Activated naive CD4-positive, alpha-beta T cell (primary cell): Measurements from ENCODE around the gene IL32.
A peak's percentile ranks its signal among the peaks of the same experiment; 100 is the strongest.

Source experiments
- DNase-seq, 4 experiments: peaks; one replicate each; lab custom pipeline; 2025; lab: John Stamatoyannopoulos, UW

The IL32 gene

DNA sequence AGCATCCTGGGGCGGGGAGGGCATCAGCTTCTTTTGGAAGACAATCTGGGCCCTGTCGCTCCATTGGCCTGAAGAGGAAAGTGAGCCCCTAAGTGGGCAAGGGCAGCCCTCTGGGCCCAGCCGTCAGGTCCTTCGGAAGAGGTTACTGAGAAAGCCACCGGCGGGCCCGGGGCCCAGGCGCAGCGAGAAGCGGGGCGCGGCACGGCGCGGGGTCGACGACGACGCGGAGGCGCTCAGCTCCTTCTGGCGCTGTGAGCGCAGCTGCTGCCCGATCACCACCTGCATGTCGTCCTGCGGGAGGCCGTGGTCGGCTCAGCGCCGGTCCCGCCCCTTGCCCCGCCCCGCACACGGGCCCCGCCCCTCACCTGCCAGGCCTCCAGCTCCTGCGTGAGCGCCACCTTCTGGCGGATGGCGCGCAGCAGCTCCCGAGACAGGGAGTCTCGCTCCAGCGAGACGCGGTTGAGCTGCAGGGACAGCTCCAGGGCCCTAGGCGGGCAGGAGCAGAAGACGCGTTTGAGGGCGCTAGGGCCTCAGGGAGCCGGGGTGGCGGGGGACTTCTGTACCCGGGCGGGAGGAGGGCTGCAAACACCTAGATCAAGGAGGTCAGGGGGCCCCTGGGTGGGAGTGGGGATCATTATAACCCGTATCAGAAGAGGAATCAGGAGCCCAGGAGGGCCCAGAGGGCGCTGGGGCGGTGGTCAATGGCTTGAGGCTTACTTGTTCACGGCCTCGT lies 37.3 kb upstream of the IL32 start:
- DNase-seq = peak; percentile 67 to 87 (median 79)

DNA sequence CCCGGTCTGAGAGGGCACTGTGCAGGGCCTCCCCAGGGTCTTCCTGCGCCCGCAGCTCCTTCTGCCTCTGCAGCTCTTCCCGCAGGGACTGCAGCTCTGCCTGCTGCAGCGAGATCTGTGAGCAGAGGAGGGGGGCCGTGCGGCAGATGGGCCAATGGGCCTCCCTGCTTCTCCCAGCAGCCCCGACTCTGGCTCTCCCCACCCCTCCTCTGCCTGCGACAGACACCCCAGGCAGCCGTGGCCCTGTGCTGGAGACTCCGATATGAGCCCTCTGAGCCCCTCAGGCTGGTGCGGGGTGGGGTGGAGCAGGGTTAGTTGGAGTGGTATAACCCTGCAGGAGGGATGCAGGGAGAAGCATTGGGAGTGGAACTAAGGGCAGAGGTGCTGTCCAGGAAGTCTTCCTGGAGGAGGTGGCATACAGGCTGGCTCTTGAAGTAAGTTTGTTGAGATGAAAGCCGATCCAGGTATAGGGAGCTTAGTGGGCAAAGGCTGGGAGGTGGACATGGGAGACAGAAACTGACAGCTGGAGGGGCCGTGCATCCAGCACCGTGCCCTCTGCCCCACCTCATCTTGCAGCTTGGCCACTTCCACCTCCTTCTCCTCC lies 36.6 kb upstream of the IL32 start:
- no peak for DNase-seq

DNA sequence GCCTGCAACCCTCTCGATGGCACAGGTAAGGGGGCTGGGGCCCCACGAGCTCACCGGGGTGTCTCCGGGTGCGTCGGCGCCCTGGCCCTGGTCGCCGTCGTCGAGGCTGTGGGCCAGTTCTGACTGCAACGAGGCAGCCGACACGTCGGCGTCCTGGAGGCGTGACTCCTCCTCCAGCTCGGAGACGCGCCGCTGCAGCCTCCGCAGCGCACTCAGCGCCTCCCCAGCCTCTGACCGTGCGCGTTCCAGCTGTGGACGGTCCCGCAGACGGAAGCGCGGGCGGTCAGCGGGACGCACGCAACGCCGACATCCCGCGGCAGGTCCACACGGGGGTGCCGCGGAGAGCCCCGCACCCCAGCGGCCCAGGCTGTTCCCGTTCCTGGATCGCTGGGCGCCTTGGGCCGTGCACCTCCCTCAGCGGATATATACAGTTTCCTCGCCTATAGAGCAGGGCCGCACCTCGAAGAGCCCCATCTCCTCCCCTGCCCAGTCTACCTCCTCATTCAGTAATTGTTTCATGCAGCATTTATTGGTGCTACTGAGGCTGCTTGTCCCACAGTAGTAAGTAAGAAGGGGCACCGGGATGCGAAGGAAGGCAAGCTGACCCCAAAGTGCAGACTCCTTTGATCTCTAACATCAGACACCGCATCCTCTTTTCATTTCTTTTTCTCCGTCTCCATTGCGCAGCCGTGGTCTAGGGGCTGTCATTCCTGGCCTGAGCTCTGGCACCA lies 35.8 kb upstream of the IL32 start:
- peak in 1 of 4 experiments; percentile 21 for DNase-seq

DNA sequence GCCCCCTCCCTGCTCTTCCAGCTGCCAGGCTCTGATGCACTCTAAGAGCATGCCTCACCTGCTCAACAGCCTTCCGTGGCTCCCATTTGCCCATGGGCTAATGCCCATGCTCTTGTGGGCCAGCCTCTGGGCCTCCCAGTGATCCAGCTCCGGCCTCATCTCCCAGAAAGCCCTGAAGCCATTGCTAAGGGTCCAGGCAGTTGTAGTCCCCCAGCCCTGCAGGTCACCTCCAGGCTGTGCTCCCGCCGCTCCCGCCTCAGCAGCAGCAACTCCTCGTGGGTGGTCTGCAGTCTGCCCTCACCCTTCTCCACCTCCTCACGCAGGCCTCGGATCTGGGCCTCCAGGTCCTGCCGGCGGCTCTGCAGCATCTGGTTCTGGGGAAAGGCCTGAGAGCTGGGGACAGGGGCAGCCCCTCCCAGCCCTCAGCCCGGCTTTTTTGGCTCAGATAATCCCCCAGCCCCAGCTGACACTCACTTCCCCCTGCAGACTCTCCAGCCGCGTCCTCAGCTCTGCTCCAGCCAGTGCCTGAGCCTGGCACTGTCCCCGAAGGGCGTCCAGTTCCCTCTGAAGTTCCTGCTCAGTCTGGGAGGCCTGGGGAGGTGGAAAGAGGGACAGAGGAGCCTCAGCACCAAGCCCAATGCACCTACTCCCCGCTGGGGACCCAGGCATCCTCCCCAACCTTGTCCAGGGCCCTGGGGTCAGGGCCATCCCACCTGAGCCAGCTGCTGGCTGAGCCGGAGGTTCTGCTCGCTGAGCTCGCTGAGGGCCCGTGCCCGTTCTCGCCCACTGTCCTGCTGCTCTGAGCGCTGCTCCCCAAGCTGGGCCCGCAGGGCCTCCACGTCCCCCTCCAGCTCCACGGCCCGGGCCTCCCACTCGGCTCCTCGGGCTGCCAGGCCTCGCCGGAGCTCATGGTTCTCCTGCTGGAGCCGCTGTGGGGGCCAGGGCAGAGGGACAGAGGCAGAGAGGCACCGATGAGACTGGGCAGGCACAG lies 34.9 kb upstream of the IL32 start:
- no peak for DNase-seq

DNA sequence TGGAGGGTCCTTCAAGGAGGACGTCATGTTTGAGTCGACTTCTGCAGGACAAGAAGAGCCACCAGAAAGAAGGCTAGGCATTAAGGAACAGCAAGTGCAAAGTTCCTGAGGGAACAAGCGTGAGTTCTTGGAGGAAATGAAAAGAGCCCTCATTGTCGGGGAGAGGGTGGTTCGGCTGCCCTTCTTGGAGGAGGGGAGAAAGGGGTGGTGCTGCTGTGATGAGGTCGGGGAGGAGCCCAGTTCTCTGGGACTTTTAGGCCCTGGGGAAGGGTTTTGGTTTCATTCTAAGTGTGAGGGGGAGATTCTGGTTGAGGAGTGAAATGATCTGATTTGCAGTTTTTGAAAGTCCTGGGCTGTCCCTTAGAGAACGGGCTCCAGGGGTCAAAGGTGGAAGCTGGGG lies 32.8 kb upstream of the IL32 start:
- no peak for DNase-seq

DNA sequence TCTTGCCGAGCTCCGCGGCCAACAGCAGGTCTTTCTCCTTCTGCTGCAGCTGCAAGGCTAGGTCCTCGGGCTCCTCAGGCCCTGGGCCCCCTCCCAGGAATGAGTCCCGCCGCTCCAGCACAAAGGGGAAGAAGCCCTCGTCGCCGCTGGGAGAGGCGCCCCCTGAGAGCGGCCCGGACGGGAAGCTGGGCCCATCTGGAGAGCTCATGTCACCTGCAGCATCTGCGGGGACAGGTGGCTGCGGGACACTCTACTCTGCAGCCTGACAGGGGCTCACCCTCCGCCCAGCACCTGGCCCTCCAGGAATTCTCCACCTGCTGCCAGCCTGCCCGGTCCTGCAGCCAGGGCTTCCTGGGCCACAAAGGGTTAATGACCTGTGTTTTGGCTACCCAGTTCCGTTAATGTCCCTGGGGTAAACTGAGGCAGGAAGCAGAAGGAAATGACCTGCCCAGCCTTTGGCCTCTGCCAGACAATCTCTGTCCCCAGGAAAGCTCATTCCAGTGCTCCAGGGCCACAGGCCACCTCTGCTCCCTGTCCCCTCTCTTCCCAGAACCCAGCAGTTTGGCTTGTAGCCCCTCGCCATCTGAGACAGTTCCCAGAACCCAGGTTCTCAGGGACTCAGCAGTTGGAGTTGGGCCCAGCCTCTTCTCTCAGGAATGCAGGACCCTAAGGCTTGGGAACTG lies 30.0 kb upstream of the IL32 start:
- no peak for DNase-seq

DNA sequence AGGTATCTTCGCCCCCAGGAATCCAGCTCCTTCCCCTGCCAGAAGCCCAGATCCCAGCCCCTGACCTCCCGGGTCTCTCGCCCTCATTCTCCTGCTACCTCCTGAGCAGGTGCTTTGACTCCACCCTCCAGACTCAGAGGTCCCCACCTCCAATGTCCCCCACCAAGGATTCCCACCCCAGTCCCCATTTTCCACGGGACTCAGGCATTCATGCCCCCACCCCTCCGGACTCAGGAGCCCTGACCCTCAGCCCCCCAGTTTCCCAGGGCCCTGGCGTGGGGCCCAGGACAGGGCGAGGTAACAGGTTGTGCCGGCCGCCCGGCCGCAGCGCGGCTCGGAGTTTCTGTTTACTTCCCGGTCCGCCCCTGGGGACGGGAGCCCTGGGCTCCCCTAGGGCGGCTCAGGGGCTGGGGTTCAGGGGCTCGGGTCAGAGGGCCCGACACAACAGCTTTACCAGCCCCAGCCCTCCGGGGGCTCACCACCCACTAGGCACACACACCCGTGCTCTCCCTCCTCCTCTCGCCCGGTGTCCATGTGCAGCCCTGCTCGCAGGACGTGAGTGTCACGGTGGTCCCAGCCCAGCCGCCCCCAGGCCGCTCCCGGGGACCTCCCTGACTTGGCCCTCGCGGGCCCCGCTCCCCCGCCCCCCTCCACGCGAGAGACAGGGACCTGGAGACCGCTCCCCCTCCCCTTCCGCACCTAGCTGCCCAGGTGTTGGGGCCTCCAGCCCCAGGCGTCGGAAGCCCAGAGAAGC lies 29.3 kb upstream of the IL32 start:
- no peak for DNase-seq

DNA sequence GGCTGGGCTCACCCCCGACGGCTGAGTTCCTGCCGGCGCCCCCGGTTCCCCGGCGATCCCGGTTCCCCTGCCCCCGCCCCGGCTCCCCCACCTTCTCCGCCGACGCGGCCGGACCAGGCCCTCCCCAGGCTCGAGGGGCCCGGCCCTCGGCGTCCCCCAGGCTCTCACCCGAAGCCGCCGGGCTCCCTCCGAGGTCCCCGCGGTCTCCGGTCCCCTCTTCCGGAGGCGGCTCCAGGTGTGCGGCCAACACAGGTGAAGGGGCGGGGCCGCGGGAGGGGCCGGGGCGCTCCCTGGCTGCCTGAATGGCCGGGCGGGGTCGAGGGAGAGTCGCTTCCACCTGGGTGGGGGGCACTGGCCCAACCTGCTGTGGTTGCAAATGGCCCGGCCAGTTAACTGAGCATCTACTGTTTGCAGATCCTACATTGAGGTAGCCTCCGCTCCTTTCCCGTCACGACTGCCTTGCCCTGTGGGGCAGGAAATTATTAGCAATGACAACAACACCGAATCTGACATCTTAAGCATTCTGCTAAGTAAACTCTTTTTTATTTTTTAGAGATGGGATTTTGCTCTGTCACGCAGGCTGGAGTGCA lies 28.6 kb upstream of the IL32 start, which contains the start of gene BICDL2:
TSS of gene BICDL2 (minus strand) at position 219 of the 590 bp plus-strand sequence. CDS start 1,448 bp downstream, outside the sequence.
- DNase-seq = no peak

DNA sequence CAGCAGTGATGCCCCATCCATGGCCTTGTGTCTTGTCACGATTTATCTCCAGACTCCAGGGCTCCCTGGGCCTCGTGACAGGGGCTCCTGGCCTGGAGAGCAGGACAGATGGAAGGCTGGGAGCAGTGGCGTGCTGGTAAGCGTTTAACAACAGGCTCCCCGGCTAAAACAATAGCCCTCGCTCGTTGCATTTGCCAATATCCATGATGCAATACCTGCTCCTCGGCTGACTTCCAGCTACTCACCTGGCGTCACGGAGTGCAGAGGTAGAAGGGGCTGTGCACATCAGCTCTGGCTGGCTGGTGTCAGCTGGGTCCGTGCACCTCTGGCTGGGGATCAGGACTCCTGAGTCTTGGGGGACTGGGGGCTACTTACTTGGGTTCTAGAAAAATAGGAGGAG lies 27.2 kb upstream of the IL32 start:
- no peak for DNase-seq

DNA sequence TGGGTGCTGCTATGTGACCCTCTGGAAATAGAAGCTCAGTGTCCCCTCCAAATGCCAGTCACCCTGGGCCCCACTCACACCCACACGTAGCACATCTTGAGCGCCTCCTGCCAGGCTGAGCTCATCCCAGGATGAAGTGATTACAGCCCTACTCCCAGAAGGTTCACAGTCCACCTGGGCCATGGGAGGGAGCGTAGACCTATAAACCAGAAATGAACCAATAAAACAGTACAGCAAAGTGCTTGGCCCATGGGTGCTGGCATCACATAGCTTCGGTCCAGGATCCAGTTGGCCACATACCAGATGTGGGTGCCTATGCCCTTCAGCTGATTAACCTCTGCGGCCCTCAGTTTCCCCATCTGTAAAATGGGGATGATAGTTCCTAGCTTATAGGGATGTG lies 26.5 kb upstream of the IL32 start:
- DNase-seq = no peak

DNA sequence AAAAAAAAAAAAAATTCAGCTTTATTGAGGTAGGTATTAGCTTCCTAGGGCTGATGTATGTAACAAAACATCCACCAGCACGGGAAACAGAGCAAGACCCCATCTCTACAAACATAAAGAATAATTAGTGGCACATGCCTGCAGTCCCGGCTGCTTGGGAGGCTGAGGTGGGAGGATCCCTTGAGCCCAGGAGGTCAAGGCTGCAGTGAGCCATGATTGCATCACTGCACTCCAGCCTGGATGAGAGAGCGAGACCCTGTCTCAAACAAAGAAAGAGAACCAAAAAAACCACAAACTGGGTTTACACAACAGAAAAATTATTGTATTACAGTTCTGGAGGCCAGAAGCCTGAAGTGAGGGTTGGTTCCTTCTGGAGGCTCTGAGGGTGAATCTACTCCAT lies 23.1 kb upstream of the IL32 start:
- no peak for DNase-seq

DNA sequence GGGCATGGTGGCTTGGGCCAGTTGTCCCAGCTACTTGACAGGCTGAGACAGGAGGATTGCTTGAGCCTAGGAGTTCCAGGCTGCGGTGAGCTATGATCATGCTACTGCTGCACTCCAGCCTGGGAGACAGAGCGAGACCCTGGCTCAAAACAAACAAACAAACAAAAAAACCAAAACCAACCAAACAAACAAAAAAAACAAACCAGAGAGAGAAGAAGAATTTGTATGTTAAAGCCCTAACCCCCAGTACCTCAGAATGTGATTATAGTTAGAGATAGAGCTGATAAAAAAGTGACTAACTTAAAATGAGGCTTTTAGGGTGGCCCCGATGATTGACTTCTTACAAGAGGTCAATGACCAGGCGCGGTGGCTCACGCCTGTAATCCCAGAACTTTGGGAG lies 20.7 kb upstream of the IL32 start:
- no peak for DNase-seq

DNA sequence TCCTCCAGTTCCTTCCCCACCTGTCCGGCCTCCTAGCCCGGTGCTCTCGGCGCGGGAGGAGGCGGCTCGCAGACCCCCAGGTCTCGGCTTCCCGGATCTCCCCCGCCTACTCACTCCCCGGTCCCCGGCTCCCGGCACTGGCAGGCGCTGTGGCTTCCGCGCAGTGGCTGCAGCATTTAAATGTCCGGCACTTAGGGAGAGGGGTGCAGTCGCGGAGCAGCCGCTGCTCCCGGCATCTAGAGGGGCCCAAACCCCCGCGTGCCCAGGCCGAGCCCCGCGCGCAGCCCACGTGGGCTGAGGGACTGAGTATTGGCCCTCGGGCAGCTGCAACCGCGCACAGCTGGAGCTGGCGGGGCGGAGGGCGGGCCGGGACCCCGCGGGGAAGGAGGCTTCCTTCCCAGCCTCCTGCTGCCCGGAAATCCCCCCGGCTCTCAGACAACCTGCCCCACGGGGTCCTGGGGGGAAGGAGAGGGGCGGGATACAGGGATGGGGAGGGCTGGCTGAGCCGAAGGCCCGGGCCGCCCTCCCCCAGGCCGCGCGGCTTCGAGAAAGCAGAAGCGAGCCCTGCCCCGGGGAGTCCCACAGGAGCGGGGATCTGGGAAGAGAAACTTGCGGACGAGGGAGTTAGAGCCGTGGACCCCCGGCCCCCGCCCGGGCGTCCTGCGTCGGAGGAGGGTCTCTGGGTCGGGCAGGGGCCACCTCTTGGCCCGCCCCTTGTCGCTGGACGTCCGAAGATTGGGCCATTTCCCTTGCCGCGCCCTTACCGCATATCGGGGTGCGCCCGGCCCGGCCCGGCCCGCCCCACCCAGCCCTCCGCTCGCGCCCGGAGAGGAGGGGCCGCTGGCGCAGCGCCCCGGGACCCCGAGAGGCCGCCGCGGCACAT lies 19.4 kb upstream of the IL32 start, which contains the start of gene MMP25:
TSS of gene MMP25 (plus strand) at position 804 of the 883 bp plus-strand sequence. CDS start 357 bp downstream, outside the sequence.
- no peak for DNase-seq

DNA sequence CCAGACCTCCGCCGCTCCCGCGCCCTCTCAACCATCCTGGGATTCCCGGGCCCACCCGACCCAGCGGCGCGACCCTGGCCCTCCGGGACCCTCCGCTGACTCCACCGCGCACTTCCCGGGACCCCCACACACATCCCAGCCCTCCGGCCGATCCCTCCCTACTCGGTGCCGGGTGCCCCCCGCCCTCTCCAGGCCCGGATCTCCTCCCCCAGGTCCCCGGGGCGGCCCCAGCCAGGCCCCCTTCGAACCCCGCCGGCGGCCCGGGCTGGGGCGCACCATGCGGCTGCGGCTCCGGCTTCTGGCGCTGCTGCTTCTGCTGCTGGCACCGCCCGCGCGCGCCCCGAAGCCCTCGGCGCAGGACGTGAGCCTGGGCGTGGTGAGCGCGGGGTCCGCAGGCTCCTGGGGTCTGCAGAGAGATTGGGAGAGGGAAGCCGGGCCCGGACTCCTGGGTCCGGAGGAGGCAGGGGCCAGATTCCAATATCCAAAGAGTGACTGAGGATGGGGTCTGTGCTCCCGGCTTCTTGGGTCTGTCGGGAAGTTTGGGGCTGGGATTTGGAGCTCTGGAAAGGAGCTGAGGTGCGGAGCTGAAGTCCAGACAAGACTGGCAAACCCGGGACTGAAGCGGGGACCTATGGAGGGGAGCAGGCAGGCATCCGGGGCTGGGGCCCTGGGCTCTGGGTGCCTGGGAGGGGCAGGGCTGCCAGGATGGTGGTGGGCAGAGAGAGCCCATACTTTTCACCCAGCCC lies 18.6 kb upstream of the IL32 start:
- DNase-seq = no peak

DNA sequence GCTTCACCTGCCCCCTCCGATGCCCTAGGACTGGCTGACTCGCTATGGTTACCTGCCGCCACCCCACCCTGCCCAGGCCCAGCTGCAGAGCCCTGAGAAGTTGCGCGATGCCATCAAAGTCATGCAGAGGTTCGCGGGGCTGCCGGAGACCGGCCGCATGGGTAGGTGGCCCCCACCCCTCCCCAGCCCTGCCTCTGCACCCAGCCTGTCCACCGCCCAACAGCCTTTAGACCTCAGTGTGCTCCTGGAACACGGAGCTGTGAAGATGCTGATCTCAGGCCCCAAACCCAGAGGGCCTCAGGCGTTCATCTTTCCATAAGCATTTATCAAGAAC lies 18.1 kb upstream of the IL32 start:
- no peak for DNase-seq

DNA sequence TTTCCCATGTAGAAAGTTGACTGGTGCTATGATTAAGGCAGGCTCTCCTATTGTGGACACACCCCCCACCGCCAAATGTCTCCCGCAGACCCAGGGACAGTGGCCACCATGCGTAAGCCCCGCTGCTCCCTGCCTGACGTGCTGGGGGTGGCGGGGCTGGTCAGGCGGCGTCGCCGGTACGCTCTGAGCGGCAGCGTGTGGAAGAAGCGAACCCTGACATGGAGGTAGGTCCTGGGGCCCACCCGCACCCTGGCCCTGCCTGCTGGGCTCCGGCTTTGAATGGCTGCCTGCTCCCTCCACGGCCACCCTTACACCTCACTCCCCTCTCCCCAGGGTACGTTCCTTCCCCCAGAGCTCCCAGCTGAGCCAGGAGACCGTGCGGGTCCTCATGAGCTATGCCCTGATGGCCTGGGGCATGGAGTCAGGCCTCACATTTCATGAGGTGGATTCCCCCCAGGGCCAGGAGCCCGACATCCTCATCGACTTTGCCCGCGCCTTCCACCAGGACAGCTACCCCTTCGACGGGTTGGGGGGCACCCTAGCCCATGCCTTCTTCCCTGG lies 15.4 kb upstream of the IL32 start:
- DNase-seq = no peak

DNA sequence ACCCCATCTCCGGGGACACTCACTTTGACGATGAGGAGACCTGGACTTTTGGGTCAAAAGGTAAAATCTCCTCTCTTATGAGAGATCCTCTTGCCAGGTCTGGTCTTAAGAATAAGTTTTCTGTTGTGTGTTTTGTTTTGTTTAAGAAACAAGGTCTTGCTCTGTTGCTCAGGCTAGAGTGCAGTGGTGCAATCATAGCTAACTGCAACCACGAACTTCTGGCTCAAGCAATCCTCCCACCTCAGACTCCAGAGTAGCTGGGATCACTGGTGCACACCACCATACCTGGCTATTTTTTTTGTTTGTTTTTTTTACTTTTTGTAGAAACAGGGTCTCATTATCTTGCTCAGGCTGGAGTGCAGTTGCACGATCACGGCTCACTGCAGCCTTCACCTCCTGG lies 15.0 kb upstream of the IL32 start:
- no peak for DNase-seq

DNA sequence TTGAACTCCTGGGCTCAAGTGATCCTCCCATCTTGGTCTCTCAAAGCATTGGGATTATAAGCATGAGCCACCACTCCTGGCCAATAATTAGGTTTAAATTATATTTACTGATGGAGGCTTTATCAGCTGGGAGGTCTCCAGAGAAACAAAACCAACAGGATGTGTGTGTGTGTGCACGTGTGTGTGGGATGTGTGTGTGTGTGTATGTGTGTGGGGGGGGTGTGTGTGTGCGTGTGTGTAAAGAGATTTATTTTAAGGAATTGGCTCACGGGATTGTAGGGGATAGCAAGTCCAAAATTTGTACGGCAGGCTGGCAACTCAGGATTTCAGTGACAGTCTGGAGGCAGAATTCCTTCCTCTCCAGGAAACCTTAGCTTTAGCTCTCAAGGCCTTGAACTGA lies 14.4 kb upstream of the IL32 start:
- DNase-seq = no peak
